DMS 273 treated with DMSO at 0.1 percent for 48 hours (cell line): ENCODE measurements around the gene LMNTD2.

Source experiments
- DNase-seq: peaks from one replicate; lab custom pipeline; 2025; lab: John Stamatoyannopoulos, UW

Gene LMNTD2

GRCh38 chr11:567629-568292, 7.2 kb upstream of the LMNTD2 start:
- DNase-seq: no peak

GRCh38 chr11:567011-567628, 6.6 kb upstream of the LMNTD2 start:
- no peak for DNase-seq

- DNase-seq: no peak
These were observed 5.5 kb upstream of the LMNTD2 start for GRCh38 chr11:565921-566509.

- DNase-seq: no peak
These were observed 3.5 kb upstream of the LMNTD2 start for GRCh38 chr11:563812-564578.

GRCh38 chr11:563066-563811, 2.7 kb upstream of the LMNTD2 start:
- DNase-seq: no peak

- DNase-seq: no peak
These were observed 1.6 kb upstream of the LMNTD2 start for GRCh38 chr11:562046-562645.

- no peak for DNase-seq
These were observed 838 bp upstream of the LMNTD2 start for GRCh38 chr11:561148-562003.

GRCh38 chr11:559712-560304, 730 bp downstream of the LMNTD2 start:
- no peak for DNase-seq

- no peak for DNase-seq
These were observed 1.4 kb downstream of the LMNTD2 start for GRCh38 chr11:559020-559620.

- DNase-seq: no peak
These were observed 2.0 kb downstream of the LMNTD2 start for GRCh38 chr11:558503-558902.

- no peak for DNase-seq
These were observed 3.0 kb downstream of the LMNTD2 start for GRCh38 chr11:557328-558132.

GRCh38 chr11:556662-557256, 3.8 kb downstream of the LMNTD2 start:
- DNase-seq: no peak

- no peak for DNase-seq
These were observed 4.5 kb downstream of the LMNTD2 start for GRCh38 chr11:555780-556661.

GRCh38 chr11:555227-555779, 5.2 kb downstream of the LMNTD2 start:
- no peak for DNase-seq

- DNase-seq: no peak
These were observed 5.9 kb downstream of the LMNTD2 start for GRCh38 chr11:554428-555226.

- no peak for DNase-seq
These were observed 6.6 kb downstream of the LMNTD2 start for GRCh38 chr11:553988-554340.
